ENCODE results near the gene STPG4. TPM values are rescaled to one million over a fixed set of nuclear protein-coding genes. Genes with fewer than 3 reads are reported as not detected.

The STPG4 gene
- total RNA-seq, 1 experiment from 2014 or later: 0.13 TPM

GRCh38 chr2:47056374-47056773 lies 98.7 kb downstream of the STPG4 start:
- H2AFZ ChIP-seq (ENCODE audit: low read length): no peak overlapping the region
- no peak for TF ChIP-seq CTCF (conservative IDR thresholded peaks at IDR 0.05)
- H2BK5ac ChIP-seq (ENCODE audit: insufficient read length, low read length): no peak overlapping the region
- no peak overlapping the region for H2AK5ac ChIP-seq (ENCODE audit: insufficient read length, low read length)
- H3K9me3 Mint-ChIP-seq: no peaks in the 10 kb centered on the region
- no peak overlapping the region for H4K91ac ChIP-seq (ENCODE audit: insufficient read length, low read depth, low read length)
- H3K4me1 ChIP-seq (ENCODE audit: insufficient read depth, low read length): peaks cover 13% of the 10 kb centered on the region; the same call in 1 of the 2 replicates
- no peaks in the 10 kb centered on the region for H3K27me3 ChIP-seq (ENCODE audit: insufficient read depth, low read length)
- peak overlapping the region in 2 of 3 experiments; percentile 67 to 83; a peak in 3 of 7 replicates for H3K27ac Mint-ChIP-seq
- H3K18ac ChIP-seq (ENCODE audit: insufficient read length, low read depth, low read length): no peak overlapping the region
- no peak overlapping the region for H2BK12ac ChIP-seq (ENCODE audit: insufficient read length, low read depth, low read length)
- no peak overlapping the region for H3K4me3 Mint-ChIP-seq
- H3K9ac ChIP-seq (ENCODE audit: extremely low read depth, insufficient read length, low read length): no peak overlapping the region
- H3T11ph ChIP-seq (ENCODE audit: low read length): no peak overlapping the region
- WGBS (ENCODE audit: extremely low coverage, insufficient read length, low lambda C conversion rate): no CpG with 5 or more reads among the region's 5 CpGs
- no peak overlapping the region for H2BK120ac ChIP-seq (ENCODE audit: low read depth, low read length, poor library complexity, severe bottlenecking)
- H2BK20ac ChIP-seq (ENCODE audit: low read depth, low read length, poor library complexity, severe bottlenecking): no peak overlapping the region
- no peaks in the 10 kb centered on the region for H4K20me1 ChIP-seq (ENCODE audit: control insufficient read depth, insufficient read depth, insufficient read length)
- peaks cover 26 to 32% of the 10 kb centered on the region in 2 experiments for H3K4me1 Mint-ChIP-seq
- no peak overlapping the region for H2BK15ac ChIP-seq (ENCODE audit: low read depth, low read length)
- H3K79me1 ChIP-seq (ENCODE audit: insufficient read depth, low read depth, low read length, poor library complexity, severe bottlenecking): no peaks in the 10 kb centered on the region
- no peak overlapping the region for H3K4ac ChIP-seq (ENCODE audit: low read depth, low read length)
- no peaks in the 10 kb centered on the region for H3K79me2 ChIP-seq (ENCODE audit: insufficient read depth, low read length)
- no peak overlapping the region for H3K14ac ChIP-seq (ENCODE audit: insufficient read depth, low read length)
- no peak overlapping the region for H4K8ac ChIP-seq (replicated peaks; ENCODE audit: insufficient read length, low read depth, low read length)
- no peak overlapping the region for H4K5ac ChIP-seq (ENCODE audit: insufficient read length, low read depth, low read length)
- H3K23me2 ChIP-seq (ENCODE audit: insufficient read length, low read depth, low read length, poor library complexity, severe bottlenecking): no peaks in the 10 kb centered on the region
- H3K56ac ChIP-seq (ENCODE audit: insufficient read length, low read depth, low read length): no peak overlapping the region
- no peaks in the 10 kb centered on the region for H3K27me3 Mint-ChIP-seq (ENCODE audit: low read depth)
- no peaks in the 10 kb centered on the region for H3K9me3 ChIP-seq (ENCODE audit: control insufficient read depth, low read depth, low read length)
- H3K36me3 Mint-ChIP-seq (ENCODE audit: insufficient read depth in 1 of 3, low read depth in 3 of 3): peaks cover 0 to 9% (median 0%) of the 10 kb centered on the region in 3 experiments; a peak in 2 of 7 replicates
- no peak overlapping the region for H3K4me2 ChIP-seq (ENCODE audit: insufficient read depth, insufficient read length, low read length)
- DNase-seq: no peak
- no peak overlapping the region for H3K23ac ChIP-seq (ENCODE audit: insufficient read length, low read depth, low read length)
- no peak overlapping the region for H3K27ac ChIP-seq (ENCODE audit: insufficient read length, low read depth, low read length)
